ENCODE measurements around the gene DHRS4L2. TPM values are rescaled to one million over a fixed set of nuclear protein-coding genes. Genes with fewer than 3 reads are reported as not detected.

Gene DHRS4L2
- total RNA-seq, 1 donor from 2014 or later: 13.4 TPM

GRCh38 chr14:24054324-24054641, 65.6 kb downstream of the DHRS4L2 start:
- TF ChIP-seq CTCF (IDR thresholded peaks at IDR 0.05; ENCODE audit: insufficient read depth, low read depth, low read length) (no peak), EZH2 (IDR thresholded peaks at IDR 0.05; ENCODE audit: insufficient read depth, low read length) (no peak)
- peaks cover 64% of the 10 kb centered on the region for H3K27me3 Mint-ChIP-seq (ENCODE audit: low read depth, unreplicated experiment)
- no peaks in the 10 kb centered on the region for H3K4me1 ChIP-seq (ENCODE audit: insufficient read depth, low read length)
- H3K27ac ChIP-seq (ENCODE audit: low read depth, low read length): no peak overlapping the region
- peaks cover 16% of the 10 kb centered on the region for H3K27me3 ChIP-seq (ENCODE audit: insufficient read depth, low read length)
- H3K36me3 ChIP-seq (ENCODE audit: insufficient read depth, low read length): no peaks in the 10 kb centered on the region
- H4K20me1 ChIP-seq (ENCODE audit: insufficient read depth, low read length): peaks cover 4% of the 10 kb centered on the region
- H3K4me3 ChIP-seq (ENCODE audit: insufficient read depth, low read depth, low read length): no peak overlapping the region
- H3K36me3 Mint-ChIP-seq (ENCODE audit: low read depth, unreplicated experiment): no peaks in the 10 kb centered on the region
- no peak overlapping the region for H3K27ac Mint-ChIP-seq (ENCODE audit: unreplicated experiment)
- peaks cover 2% of the 10 kb centered on the region for H3K4me1 Mint-ChIP-seq (ENCODE audit: low read depth, unreplicated experiment)
- H3K9me3 ChIP-seq (ENCODE audit: insufficient read depth, low read depth, low read length): no peaks in the 10 kb centered on the region
- no peak overlapping the region for H2AFZ ChIP-seq (ENCODE audit: low read depth, low read length)
- H3K79me2 ChIP-seq (ENCODE audit: insufficient read depth, low read length): no peaks in the 10 kb centered on the region
- no peak overlapping the region for H3K4me3 Mint-ChIP-seq (ENCODE audit: unreplicated experiment)
- H3K4me2 ChIP-seq (ENCODE audit: low read length): no peak overlapping the region
- H3K9me3 Mint-ChIP-seq (ENCODE audit: unreplicated experiment): no peaks in the 10 kb centered on the region
- FAIRE-seq: no peak
- H3K9ac ChIP-seq (ENCODE audit: low read length): no peak overlapping the region
- DNase-seq (ENCODE audit: low read depth): no peak

- Mint-ChIP-seq H3K27ac (ENCODE audit: unreplicated experiment) (no peak overlapping the region), H3K27me3 (ENCODE audit: low read depth, unreplicated experiment) (peaks cover 62% of the 10 kb centered on the region)
Observed at GRCh38 chr14:24054646-24055045, 65.9 kb downstream of the DHRS4L2 start.

More at GRCh38 chr14:24054646-24055045, 65.9 kb downstream of the DHRS4L2 start:
- Histone ChIP-seq H3K9ac (ENCODE audit: low read length) (no peak overlapping the region), H3K27ac (ENCODE audit: low read depth, low read length) (no peak overlapping the region), H2AFZ (ENCODE audit: low read depth, low read length) (no peak overlapping the region), H3K27me3 (ENCODE audit: insufficient read depth, low read length) (peaks cover 16% of the 10 kb centered on the region), H3K4me2 (ENCODE audit: low read length) (no peak overlapping the region), H3K79me2 (ENCODE audit: insufficient read depth, low read length) (no peaks in the 10 kb centered on the region), H3K4me1 (ENCODE audit: insufficient read depth, low read length) (no peaks in the 10 kb centered on the region), H3K9me3 (ENCODE audit: insufficient read depth, low read depth, low read length) (no peaks in the 10 kb centered on the region), H4K20me1 (ENCODE audit: insufficient read depth, low read length) (peaks cover 4% of the 10 kb centered on the region), H3K36me3 (ENCODE audit: insufficient read depth, low read length) (no peaks in the 10 kb centered on the region), H3K4me3 (ENCODE audit: insufficient read depth, low read depth, low read length) (no peak overlapping the region)
- Mint-ChIP-seq H3K36me3 (ENCODE audit: low read depth, unreplicated experiment) (no peaks in the 10 kb centered on the region), H3K4me3 (ENCODE audit: unreplicated experiment) (no peak overlapping the region), H3K9me3 (ENCODE audit: unreplicated experiment) (no peaks in the 10 kb centered on the region), H3K4me1 (ENCODE audit: low read depth, unreplicated experiment) (peaks cover 2% of the 10 kb centered on the region)
- TF ChIP-seq CTCF (IDR thresholded peaks at IDR 0.05; ENCODE audit: insufficient read depth, low read depth, low read length) (no peak), EZH2 (IDR thresholded peaks at IDR 0.05; ENCODE audit: insufficient read depth, low read length) (no peak)
- FAIRE-seq (no peak), DNase-seq (ENCODE audit: low read depth) (no peak)

Other genes starting within 250 kb of the DHRS4L2 start
- gene DHRS4, start 35.2 kb upstream of the DHRS4L2 start, total RNA-seq: 14.2 and 18.4 TPM in 2 replicates
- 0.34 and 0.38 TPM in 2 replicates for gene CARMIL3, start 63.1 kb downstream of the DHRS4L2 start, total RNA-seq
- gene CPNE6, start 82.6 kb downstream of the DHRS4L2 start, total RNA-seq: not detected in 2 replicates
- gene PCK2, start 105.4 kb downstream of the DHRS4L2 start, total RNA-seq: 73.8 and 101 TPM in 2 replicates
- 26.9 and 27.1 TPM in 2 replicates for gene DCAF11, start 125.8 kb downstream of the DHRS4L2 start, total RNA-seq
- gene NRL, start 126.0 kb downstream of the DHRS4L2 start, total RNA-seq: 0.48 and 0.70 TPM in 2 replicates
- gene FITM1, start 141.7 kb downstream of the DHRS4L2 start, total RNA-seq: 0.25 TPM in 1 of 2 replicates, not detected in the other
- 116 and 122 TPM in 2 replicates for gene PSME1, start 147.3 kb downstream of the DHRS4L2 start, total RNA-seq
- gene EMC9, start 152.7 kb downstream of the DHRS4L2 start, total RNA-seq: 16.7 and 18.5 TPM in 2 replicates
- gene PSME2, start 157.7 kb downstream of the DHRS4L2 start, total RNA-seq: 173 TPM in 2 replicates
- gene RNF31, start 158.6 kb downstream of the DHRS4L2 start, total RNA-seq: 59.0 and 69.8 TPM in 2 replicates
- 76.0 and 89.4 TPM in 2 replicates for gene IRF9, start 172.3 kb downstream of the DHRS4L2 start, total RNA-seq
- gene REC8, start 183.2 kb downstream of the DHRS4L2 start, total RNA-seq: 33.5 and 46.4 TPM in 2 replicates
- gene IPO4, start 199.9 kb downstream of the DHRS4L2 start, total RNA-seq: 46.1 and 53.3 TPM in 2 replicates
- 59.3 and 62.9 TPM in 2 replicates for gene TM9SF1, start 206.5 kb downstream of the DHRS4L2 start, total RNA-seq
- gene TSSK4, start 216.8 kb downstream of the DHRS4L2 start, total RNA-seq: 0.22 and 0.34 TPM in 2 replicates
- gene CHMP4A, start 224.6 kb downstream of the DHRS4L2 start, total RNA-seq: 26.7 and 32.2 TPM in 2 replicates
- gene MDP1, start 227.1 kb downstream of the DHRS4L2 start, total RNA-seq: 8.9 and 9.9 TPM in 2 replicates
- gene NEDD8, start 243.4 kb downstream of the DHRS4L2 start, total RNA-seq: 233 and 251 TPM in 2 replicates
- gene GMPR2, start 244.0 kb downstream of the DHRS4L2 start, total RNA-seq: 55.5 and 66.5 TPM in 2 replicates